Measurements from ENCODE around the gene ANO6.

Gene ANO6

DNA sequence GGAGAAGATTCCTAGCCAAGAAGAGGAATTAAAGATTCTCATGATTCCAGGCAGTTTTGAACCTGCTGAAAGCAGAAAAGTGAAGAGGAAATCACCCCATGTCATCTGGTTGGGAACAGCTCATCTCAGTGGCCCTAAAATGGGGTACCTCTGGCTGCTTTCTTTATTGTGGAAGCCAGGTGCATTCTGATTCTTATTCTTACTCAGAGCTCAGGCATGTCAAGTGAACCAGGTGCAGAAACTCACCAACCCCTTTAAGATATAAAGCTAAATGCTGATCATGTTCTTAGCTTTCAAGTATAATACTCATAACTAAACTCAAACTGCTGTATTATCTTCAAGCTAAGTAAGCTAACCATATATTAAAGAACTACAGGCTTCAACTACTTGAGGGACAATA lies 259.7 kb downstream of the ANO6 start:
- DNase-seq = no peak

DNA sequence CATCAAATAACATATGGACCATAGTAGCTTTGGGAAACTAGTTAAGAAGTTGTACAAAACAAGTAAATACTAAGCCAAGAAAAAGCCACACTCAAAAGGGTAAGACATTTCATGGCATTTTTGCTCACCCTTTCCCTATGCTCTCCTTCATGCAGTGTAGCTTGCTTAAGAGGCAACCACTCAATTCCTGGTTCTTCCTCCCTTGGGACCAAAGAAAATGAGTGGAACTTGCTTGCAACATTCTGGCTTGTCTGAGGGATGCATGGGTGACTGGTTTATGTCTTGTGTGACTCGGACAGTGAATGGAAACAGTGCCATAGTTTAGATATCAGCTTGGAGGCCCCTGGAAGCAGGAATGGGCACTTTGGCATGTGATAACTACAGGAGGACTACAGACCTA lies 261.6 kb downstream of the ANO6 start:
- DNase-seq = no peak

DNA sequence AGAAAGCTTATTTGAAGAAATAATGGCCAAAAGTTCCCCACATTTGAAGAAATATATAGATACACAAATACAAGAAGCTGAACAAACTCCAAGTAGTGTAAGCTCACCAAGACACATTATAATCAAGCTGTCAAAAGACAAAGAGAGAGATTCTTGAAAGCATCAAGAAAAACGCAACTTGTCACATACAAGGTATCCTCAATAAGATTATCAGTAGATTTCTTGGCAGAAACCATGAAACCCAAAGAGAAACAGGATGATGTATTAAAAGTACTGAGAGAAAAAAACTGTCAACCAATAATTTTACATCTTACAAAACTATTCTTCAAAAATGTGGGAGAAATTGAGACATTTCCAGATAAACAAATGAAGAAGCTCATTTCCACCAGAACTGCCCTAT lies 263.0 kb downstream of the ANO6 start:
- DNase-seq = no peak

DNA sequence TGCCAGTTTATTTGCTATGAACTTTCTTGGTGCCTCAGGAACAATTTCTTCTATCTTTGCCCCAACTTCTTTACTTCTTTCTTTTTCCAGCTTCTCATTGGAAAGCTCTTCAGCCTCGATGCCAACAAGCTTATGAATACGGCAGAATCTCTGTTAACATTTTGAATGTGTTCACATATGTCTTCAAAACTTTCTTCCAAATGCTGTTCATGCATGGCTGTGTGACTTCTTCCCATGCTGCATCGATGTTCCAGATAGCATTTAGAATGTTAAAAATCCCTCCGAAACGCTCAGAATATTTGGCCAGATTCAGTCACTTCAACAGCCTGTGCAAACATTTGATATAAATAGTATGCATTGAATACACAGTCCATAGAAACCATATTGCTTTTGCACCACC lies 265.9 kb downstream of the ANO6 start:
- DNase-seq = no peak

DNA sequence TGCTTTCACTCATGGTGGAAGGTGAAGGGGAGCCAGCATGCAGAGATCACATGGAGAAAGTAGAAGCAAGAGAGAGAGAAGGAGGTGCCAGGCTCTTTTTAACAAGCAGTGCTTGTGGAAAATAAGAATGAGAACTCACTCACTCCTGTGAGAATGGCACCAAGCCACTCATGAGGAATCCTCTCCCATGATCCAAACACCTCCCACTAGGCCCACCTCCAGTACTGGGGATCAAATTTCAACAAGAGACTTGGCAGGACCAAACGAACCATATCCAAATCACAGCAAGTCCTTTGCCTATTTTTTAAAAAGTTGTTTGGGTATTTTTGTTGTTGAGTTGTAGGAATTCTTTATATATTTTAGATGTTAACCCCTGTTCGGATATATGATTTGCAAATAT lies 267.7 kb downstream of the ANO6 start:
- DNase-seq = no peak
